Glutamatergic neuron (in vitro differentiated cells): Measurements from ENCODE around the gene CLEC9A. TPM values are rescaled to one million over a fixed set of nuclear protein-coding genes. Genes with fewer than 3 reads are reported as not detected.

ENCODE experiments used
- DNase-seq: peaks from one replicate; pipeline ENCODE4 v3.0.0; 2022
- H3K27ac Mint-ChIP-seq: one replicate; pipeline ENCODE4 v1.8.0; 2020; ENCODE audit warnings: mild to moderate bottlenecking, mixed read lengths, inconsistent platforms; ENCODE audit not compliant: unreplicated experiment
- H3K27me3 Mint-ChIP-seq: one replicate; pipeline ENCODE4 v1.8.0; 2020; ENCODE audit warnings: mild to moderate bottlenecking, moderate library complexity, mixed read lengths, inconsistent platforms; ENCODE audit not compliant: unreplicated experiment
- H3K36me3 Mint-ChIP-seq: one replicate; pipeline ENCODE4 v1.8.0; 2020; ENCODE audit warnings: mild to moderate bottlenecking, mixed read lengths, inconsistent platforms; ENCODE audit not compliant: unreplicated experiment
- H3K4me1 Mint-ChIP-seq: one replicate; pipeline ENCODE4 v1.8.0; 2020; ENCODE audit warnings: mild to moderate bottlenecking, low read depth, mixed read lengths, inconsistent platforms; ENCODE audit not compliant: unreplicated experiment
- H3K4me3 Mint-ChIP-seq: one replicate; pipeline ENCODE4 v1.8.0; 2020; ENCODE audit warnings: mild to moderate bottlenecking, mixed read lengths, inconsistent platforms; ENCODE audit not compliant: unreplicated experiment
- H3K9me3 Mint-ChIP-seq: one replicate; pipeline ENCODE4 v1.8.0; 2020; ENCODE audit warnings: mild to moderate bottlenecking, moderate library complexity, mixed read lengths, inconsistent platforms; ENCODE audit not compliant: unreplicated experiment
- CTCF ChIP-seq: fragments of 200-600 bp; sonication (generic); IDR thresholded peaks from one replicate; pipeline ENCODE4 v1.5.0; 2021; ENCODE audit not compliant: partially characterized antibody, unreplicated experiment
- total RNA-seq: library from RNA; stranded (reverse); fragmentation: NEBNext Ultra II Directional; extraction: Animal tissue kit (Norgen Biotek cat#: 25700); gene quantifications from one replicate; pipeline ENCODE4 v1.2.1, GENCODE V29; 2021; ENCODE audit not compliant: unreplicated experiment

The CLEC9A gene
- total RNA-seq, 1 donor from 2014 or later: not detected

GRCh38 chr12:10073261-10073660, 42.8 kb downstream of the CLEC9A start:
- Mint-ChIP-seq H3K4me1 (no peaks in the 10 kb centered on the region), H3K9me3 (peaks cover 3% of the 10 kb centered on the region), H3K4me3 (no peak overlapping the region), H3K36me3 (no peaks in the 10 kb centered on the region), H3K27ac (no peak overlapping the region), H3K27me3 (peaks cover 2% of the 10 kb centered on the region)
- DNase-seq: no peak
- no peak for TF ChIP-seq CTCF

- Mint-ChIP-seq H3K9me3 (peaks cover 3% of the 10 kb centered on the region), H3K4me1 (peaks cover 8% of the 10 kb centered on the region), H3K36me3 (no peaks in the 10 kb centered on the region), H3K27ac (no peak overlapping the region), H3K4me3 (no peak overlapping the region), H3K27me3 (peaks cover 2% of the 10 kb centered on the region)
- no peak for DNase-seq
- no peak for TF ChIP-seq CTCF
Observed at GRCh38 chr12:10075451-10075850, 45.0 kb downstream of the CLEC9A start.

GRCh38 chr12:10082117-10082874, 51.8 kb downstream of the CLEC9A start:
- H3K36me3 Mint-ChIP-seq: peaks cover 18% of the 10 kb centered on the region
- H3K9me3 Mint-ChIP-seq: peaks cover 6% of the 10 kb centered on the region
- peaks cover 1% of the 10 kb centered on the region for H3K27me3 Mint-ChIP-seq
- H3K27ac Mint-ChIP-seq: no peak overlapping the region
- TF ChIP-seq CTCF: no peak
- DNase-seq: no peak
- no peak overlapping the region for H3K4me3 Mint-ChIP-seq
- H3K4me1 Mint-ChIP-seq: peaks cover 8% of the 10 kb centered on the region

DNA sequence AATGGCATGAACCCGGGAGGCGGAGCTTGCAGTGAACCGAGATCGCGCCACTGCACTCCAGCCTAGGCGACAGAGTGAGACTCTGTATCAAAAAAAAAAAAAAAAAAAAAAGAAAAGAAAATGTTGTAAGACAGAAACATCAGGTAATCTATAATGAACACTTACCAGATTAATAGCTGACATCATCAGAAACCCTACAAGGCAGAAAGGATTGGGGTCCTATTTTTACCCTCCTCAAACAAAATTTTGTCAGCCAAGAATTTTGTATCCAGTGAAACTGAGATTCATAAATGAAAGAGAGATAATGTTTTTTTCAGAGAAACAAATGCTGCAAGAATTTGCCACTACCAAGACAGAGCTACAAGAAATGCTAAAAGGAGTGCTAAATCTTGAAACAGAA, 54.3 kb downstream of the CLEC9A start:
- H3K4me1 Mint-ChIP-seq: no peaks in the 10 kb centered on the region
- no peak overlapping the region for H3K27ac Mint-ChIP-seq
- H3K36me3 Mint-ChIP-seq: peaks cover 18% of the 10 kb centered on the region

More for the DNA sequence above, 54.3 kb downstream of the CLEC9A start:
- no peak for DNase-seq
- no peak overlapping the region for H3K4me3 Mint-ChIP-seq
- peaks cover 5% of the 10 kb centered on the region for H3K9me3 Mint-ChIP-seq
- H3K27me3 Mint-ChIP-seq: peaks cover 1% of the 10 kb centered on the region
- TF ChIP-seq CTCF: no peak
